Measurements from ENCODE around the gene TLCD4. TPM values are rescaled to one million over a fixed set of nuclear protein-coding genes. Genes with fewer than 3 reads are reported as not detected.

The TLCD4 gene
- total RNA-seq, 1 experiment from 2014 or later: 2.0 TPM

DNA sequence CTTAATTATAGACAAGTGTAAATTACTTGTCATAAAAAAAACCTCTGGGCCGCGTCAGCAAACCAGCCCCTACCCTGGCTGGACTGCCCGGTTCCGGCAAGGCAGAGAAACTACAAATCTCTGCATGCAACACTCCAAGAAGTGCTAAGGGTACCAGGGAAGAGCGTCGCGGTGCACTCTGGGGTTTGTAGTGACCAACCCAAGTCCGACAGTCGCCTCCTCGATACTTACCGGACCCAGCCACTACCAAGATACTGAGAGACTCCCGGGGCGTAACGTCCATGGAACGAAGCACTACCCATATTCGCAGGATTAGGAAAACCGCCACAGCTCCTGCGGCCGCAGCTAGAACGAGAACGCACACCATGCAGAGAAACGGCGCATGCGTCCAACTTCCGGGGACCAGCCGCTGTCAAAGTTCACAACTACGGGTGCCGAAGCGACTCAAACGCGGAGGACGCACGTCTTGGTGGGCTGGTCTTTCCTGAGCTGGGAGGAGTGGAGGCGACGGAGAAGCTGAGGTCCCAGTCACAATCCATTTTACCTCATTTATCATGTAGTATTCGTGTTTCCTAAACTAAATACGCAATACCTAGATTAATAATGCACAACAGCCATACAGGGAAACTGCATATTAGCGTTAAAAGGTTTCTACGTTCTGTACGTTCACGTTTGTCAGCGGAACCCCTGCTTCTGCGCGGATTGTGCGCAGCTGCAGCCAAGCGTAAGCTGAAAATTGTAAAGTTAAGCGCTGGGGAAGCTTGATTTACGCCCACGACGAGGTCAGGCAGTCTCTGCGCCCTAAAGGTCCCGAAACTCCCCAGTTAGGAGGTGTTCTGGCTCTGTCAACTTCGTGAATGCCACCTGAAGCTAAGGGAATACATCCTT, 44.4 kb upstream of the TLCD4 start, which contains the start of gene ALG14 (continued):
- TF ChIP-seq, protein P1, sequence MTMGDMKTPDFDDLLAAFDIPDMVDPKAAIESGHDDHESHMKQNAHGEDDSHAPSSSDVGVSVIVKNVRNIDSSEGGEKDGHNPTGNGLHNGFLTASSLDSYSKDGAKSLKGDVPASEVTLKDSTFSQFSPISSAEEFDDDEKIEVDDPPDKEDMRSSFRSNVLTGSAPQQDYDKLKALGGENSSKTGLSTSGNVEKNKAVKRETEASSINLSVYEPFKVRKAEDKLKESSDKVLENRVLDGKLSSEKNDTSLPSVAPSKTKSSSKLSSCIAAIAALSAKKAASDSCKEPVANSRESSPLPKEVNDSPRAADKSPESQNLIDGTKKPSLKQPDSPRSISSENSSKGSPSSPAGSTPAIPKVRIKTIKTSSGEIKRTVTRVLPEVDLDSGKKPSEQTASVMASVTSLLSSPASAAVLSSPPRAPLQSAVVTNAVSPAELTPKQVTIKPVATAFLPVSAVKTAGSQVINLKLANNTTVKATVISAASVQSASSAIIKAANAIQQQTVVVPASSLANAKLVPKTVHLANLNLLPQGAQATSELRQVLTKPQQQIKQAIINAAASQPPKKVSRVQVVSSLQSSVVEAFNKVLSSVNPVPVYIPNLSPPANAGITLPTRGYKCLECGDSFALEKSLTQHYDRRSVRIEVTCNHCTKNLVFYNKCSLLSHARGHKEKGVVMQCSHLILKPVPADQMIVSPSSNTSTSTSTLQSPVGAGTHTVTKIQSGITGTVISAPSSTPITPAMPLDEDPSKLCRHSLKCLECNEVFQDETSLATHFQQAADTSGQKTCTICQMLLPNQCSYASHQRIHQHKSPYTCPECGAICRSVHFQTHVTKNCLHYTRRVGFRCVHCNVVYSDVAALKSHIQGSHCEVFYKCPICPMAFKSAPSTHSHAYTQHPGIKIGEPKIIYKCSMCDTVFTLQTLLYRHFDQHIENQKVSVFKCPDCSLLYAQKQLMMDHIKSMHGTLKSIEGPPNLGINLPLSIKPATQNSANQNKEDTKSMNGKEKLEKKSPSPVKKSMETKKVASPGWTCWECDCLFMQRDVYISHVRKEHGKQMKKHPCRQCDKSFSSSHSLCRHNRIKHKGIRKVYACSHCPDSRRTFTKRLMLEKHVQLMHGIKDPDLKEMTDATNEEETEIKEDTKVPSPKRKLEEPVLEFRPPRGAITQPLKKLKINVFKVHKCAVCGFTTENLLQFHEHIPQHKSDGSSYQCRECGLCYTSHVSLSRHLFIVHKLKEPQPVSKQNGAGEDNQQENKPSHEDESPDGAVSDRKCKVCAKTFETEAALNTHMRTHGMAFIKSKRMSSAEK (CRISPR knock-in tag; IDR thresholded peaks at IDR 0.05; ENCODE audit: borderline replicate concordance): no peak
- TF ChIP-seq, protein P2, sequence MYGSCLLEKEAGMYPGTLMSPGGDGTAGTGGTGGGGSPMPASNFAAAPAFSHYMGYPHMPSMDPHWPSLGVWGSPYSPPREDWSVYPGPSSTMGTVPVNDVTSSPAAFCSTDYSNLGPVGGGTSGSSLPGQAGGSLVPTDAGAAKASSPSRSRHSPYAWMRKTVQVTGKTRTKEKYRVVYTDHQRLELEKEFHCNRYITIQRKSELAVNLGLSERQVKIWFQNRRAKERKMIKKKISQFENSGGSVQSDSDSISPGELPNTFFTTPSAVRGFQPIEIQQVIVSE (CRISPR knock-in tag; IDR thresholded peaks at IDR 0.05; ENCODE audit: borderline replicate concordance): no peak
- TF ChIP-seq ZNF121 (CRISPR knock-in tag; IDR thresholded peaks at IDR 0.05) (no peak), ESRRA (CRISPR knock-in tag; IDR thresholded peaks at IDR 0.05; ENCODE audit: borderline replicate concordance) (no peak), JUN (CRISPR knock-in tag; IDR thresholded peaks at IDR 0.05) (no peak), ELF4 (CRISPR knock-in tag; IDR thresholded peaks at IDR 0.05; ENCODE audit: low read depth) (no peak), ZNF263 (CRISPR knock-in tag; IDR thresholded peaks at IDR 0.05; ENCODE audit: low read depth) (no peak), GRHL2 (CRISPR knock-in tag; IDR thresholded peaks at IDR 0.05; ENCODE audit: insufficient replicate concordance, severe bottlenecking) (no peak), IRF2 (CRISPR knock-in tag; IDR thresholded peaks at IDR 0.05; ENCODE audit: borderline replicate concordance, low read depth) (no peak), NFYB (CRISPR knock-in tag; conservative IDR thresholded peaks at IDR 0.05; ENCODE audit: low read depth) (no peak), MXD4 (CRISPR knock-in tag; IDR thresholded peaks at IDR 0.05; ENCODE audit: borderline replicate concordance) (no peak), EMX1 (CRISPR knock-in tag; IDR thresholded peaks at IDR 0.05) (no peak), ZNF423 (CRISPR knock-in tag; IDR thresholded peaks at IDR 0.05) (no peak), FOXK1 (CRISPR knock-in tag; IDR thresholded peaks at IDR 0.05) (peak; percentile 89; the same call in 1 of the 2 replicates), NFE2L1 (CRISPR knock-in tag; IDR thresholded peaks at IDR 0.05) (no peak), HMGA2 (CRISPR knock-in tag; IDR thresholded peaks at IDR 0.05) (no peak)
- TF ChIP-seq, protein P3, sequence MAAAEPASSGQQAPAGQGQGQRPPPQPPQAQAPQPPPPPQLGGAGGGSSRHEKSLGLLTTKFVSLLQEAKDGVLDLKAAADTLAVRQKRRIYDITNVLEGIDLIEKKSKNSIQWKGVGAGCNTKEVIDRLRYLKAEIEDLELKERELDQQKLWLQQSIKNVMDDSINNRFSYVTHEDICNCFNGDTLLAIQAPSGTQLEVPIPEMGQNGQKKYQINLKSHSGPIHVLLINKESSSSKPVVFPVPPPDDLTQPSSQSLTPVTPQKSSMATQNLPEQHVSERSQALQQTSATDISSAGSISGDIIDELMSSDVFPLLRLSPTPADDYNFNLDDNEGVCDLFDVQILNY (CRISPR knock-in tag; IDR thresholded peaks at IDR 0.05): no peak
- TF ChIP-seq, protein P4, sequence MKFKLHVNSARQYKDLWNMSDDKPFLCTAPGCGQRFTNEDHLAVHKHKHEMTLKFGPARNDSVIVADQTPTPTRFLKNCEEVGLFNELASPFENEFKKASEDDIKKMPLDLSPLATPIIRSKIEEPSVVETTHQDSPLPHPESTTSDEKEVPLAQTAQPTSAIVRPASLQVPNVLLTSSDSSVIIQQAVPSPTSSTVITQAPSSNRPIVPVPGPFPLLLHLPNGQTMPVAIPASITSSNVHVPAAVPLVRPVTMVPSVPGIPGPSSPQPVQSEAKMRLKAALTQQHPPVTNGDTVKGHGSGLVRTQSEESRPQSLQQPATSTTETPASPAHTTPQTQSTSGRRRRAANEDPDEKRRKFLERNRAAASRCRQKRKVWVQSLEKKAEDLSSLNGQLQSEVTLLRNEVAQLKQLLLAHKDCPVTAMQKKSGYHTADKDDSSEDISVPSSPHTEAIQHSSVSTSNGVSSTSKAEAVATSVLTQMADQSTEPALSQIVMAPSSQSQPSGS (CRISPR knock-in tag; IDR thresholded peaks at IDR 0.05; ENCODE audit: borderline replicate concordance, low read depth): no peak
- TF ChIP-seq, protein P5, sequence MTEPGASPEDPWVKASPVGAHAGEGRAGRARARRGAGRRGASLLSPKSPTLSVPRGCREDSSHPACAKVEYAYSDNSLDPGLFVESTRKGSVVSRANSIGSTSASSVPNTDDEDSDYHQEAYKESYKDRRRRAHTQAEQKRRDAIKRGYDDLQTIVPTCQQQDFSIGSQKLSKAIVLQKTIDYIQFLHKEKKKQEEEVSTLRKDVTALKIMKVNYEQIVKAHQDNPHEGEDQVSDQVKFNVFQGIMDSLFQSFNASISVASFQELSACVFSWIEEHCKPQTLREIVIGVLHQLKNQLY (CRISPR knock-in tag; IDR thresholded peaks at IDR 0.05): no peak
- TF ChIP-seq, protein P6, sequence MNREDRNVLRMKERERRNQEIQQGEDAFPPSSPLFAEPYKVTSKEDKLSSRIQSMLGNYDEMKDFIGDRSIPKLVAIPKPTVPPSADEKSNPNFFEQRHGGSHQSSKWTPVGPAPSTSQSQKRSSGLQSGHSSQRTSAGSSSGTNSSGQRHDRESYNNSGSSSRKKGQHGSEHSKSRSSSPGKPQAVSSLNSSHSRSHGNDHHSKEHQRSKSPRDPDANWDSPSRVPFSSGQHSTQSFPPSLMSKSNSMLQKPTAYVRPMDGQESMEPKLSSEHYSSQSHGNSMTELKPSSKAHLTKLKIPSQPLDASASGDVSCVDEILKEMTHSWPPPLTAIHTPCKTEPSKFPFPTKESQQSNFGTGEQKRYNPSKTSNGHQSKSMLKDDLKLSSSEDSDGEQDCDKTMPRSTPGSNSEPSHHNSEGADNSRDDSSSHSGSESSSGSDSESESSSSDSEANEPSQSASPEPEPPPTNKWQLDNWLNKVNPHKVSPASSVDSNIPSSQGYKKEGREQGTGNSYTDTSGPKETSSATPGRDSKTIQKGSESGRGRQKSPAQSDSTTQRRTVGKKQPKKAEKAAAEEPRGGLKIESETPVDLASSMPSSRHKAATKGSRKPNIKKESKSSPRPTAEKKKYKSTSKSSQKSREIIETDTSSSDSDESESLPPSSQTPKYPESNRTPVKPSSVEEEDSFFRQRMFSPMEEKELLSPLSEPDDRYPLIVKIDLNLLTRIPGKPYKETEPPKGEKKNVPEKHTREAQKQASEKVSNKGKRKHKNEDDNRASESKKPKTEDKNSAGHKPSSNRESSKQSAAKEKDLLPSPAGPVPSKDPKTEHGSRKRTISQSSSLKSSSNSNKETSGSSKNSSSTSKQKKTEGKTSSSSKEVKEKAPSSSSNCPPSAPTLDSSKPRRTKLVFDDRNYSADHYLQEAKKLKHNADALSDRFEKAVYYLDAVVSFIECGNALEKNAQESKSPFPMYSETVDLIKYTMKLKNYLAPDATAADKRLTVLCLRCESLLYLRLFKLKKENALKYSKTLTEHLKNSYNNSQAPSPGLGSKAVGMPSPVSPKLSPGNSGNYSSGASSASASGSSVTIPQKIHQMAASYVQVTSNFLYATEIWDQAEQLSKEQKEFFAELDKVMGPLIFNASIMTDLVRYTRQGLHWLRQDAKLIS (CRISPR knock-in tag; IDR thresholded peaks at IDR 0.05; ENCODE audit: borderline replicate concordance): no peak
- TF ChIP-seq, protein P7, sequence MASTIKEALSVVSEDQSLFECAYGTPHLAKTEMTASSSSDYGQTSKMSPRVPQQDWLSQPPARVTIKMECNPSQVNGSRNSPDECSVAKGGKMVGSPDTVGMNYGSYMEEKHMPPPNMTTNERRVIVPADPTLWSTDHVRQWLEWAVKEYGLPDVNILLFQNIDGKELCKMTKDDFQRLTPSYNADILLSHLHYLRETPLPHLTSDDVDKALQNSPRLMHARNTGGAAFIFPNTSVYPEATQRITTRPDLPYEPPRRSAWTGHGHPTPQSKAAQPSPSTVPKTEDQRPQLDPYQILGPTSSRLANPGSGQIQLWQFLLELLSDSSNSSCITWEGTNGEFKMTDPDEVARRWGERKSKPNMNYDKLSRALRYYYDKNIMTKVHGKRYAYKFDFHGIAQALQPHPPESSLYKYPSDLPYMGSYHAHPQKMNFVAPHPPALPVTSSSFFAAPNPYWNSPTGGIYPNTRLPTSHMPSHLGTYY (CRISPR knock-in tag; IDR thresholded peaks at IDR 0.05): no peak
- TF ChIP-seq, protein P8, sequence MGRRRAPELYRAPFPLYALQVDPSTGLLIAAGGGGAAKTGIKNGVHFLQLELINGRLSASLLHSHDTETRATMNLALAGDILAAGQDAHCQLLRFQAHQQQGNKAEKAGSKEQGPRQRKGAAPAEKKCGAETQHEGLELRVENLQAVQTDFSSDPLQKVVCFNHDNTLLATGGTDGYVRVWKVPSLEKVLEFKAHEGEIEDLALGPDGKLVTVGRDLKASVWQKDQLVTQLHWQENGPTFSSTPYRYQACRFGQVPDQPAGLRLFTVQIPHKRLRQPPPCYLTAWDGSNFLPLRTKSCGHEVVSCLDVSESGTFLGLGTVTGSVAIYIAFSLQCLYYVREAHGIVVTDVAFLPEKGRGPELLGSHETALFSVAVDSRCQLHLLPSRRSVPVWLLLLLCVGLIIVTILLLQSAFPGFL (CRISPR knock-in tag; IDR thresholded peaks at IDR 0.05; ENCODE audit: borderline replicate concordance): no peak
